ENCODE results near the gene NINJ1. TPM values are rescaled to one million over a fixed set of nuclear protein-coding genes. Genes with fewer than 3 reads are reported as not detected.

NINJ1 gene
- total and polyA plus RNA-seq, 2 donors (not counting 1 experiment from before 2014, with no cell fraction given) = 8.3 to 13.2 TPM

DNA sequence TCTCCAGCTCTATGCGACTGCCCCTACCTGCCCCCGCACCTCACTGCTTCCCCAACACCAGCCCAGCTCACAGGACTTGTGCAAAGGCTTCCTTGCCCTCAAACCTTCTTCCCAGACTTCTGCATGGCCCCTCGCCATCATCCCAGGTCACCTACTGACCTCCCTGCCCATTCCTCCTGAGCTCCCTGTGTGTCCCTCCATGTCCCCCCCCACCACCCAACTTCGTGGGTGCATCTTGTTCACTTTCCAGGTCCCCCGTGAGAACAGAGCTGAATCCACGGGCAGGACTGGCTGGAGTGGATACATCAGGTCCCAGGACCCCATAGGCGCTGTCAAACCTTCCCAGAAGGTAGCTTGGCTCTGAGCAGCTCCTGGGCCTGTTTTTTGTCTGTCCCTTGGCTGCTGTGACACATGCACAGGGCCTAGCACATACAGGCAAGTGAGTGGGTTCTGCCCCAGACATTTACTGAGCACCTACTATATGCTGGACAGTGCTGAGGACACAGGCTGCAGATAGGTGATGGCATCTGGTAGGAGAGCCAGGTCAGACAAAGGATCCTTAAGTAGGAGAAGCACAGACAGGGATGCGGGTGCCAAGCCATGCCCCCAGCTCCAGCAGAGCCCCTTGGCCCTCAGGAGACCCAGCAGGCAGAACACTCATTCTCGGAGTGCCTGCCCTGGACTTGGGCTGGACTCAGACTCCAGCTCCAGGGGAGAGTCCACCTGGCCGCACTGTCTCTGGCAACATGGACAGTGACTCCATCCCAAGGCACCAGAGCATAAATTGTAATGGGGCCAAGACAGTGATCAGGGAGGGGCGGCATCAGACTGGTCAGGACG lies 15.0 kb downstream of the NINJ1 start:
- DNase-seq = no peak
- Histone ChIP-seq H3K4me1 (ENCODE audit: control insufficient read depth in 2 of 2, insufficient read depth in 2 of 2, low read length in 2 of 2) (peaks cover 13 to 20% of the 10 kb centered on the region in 2 donors), H4K20me1 (ENCODE audit: control insufficient read depth, insufficient read depth, low read length, poor library complexity, severe bottlenecking) (no peaks in the 10 kb centered on the region), H3K27me3 (replicated peaks in 1 of 4; ENCODE audit: control extremely low read depth in 1 of 4, control insufficient read depth in 3 of 4, insufficient read depth in 4 of 4, low read length in 3 of 4) (no peaks in the 10 kb centered on the region), H3K79me2 (ENCODE audit: control insufficient read depth, insufficient read depth, low read length) (no peaks in the 10 kb centered on the region), H3K4me3 (ENCODE audit: control extremely low read depth in 1 of 5, extremely low read depth in 1 of 5, insufficient read depth in 1 of 5, low read depth in 2 of 5, low read length in 4 of 5) (no peak overlapping the region), H2AFZ (ENCODE audit: insufficient read depth, low read depth, low read length, poor library complexity, severe bottlenecking) (no peak overlapping the region), H3K27ac (ENCODE audit: low read length in 2 of 2) (no peak overlapping the region), H3K36me3 (replicated peaks in 1 of 2; ENCODE audit: control extremely low read depth in 1 of 2, control insufficient read depth in 1 of 2, extremely low read depth in 1 of 2, insufficient read depth in 2 of 2, low read length in 1 of 2) (no peaks in the 10 kb centered on the region), H3K4me2 (replicated peaks; ENCODE audit: low read depth, low read length, poor library complexity, severe bottlenecking) (peak overlapping the region; percentile 77), H3K9ac (ENCODE audit: low read length) (no peak overlapping the region), H3K9me3 (ENCODE audit: control extremely low read depth in 1 of 3, control insufficient read depth in 2 of 3, insufficient read depth in 1 of 3, low read length in 2 of 3) (no peaks in the 10 kb centered on the region)
- TF ChIP-seq, protein P1, sequence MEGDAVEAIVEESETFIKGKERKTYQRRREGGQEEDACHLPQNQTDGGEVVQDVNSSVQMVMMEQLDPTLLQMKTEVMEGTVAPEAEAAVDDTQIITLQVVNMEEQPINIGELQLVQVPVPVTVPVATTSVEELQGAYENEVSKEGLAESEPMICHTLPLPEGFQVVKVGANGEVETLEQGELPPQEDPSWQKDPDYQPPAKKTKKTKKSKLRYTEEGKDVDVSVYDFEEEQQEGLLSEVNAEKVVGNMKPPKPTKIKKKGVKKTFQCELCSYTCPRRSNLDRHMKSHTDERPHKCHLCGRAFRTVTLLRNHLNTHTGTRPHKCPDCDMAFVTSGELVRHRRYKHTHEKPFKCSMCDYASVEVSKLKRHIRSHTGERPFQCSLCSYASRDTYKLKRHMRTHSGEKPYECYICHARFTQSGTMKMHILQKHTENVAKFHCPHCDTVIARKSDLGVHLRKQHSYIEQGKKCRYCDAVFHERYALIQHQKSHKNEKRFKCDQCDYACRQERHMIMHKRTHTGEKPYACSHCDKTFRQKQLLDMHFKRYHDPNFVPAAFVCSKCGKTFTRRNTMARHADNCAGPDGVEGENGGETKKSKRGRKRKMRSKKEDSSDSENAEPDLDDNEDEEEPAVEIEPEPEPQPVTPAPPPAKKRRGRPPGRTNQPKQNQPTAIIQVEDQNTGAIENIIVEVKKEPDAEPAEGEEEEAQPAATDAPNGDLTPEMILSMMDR (IDR thresholded peaks at IDR 0.05) = no peak
- no peak for TF ChIP-seq EZH2 (IDR thresholded peaks at IDR 0.05; ENCODE audit: borderline replicate concordance, insufficient read depth, low read depth, low read length, poor library complexity, severe bottlenecking)
- ChIA-PET CTCF (interaction anchor here (0.5 to 4.9 kb wide), 11 partner anchors 10 to 186 kb away, joined by 3 to 53 read pairs (median 5); partner anchors contain the start of gene NINJ1), POLR2A (interaction anchor here (0.5 to 1.2 kb wide), 2 partner anchors 10 to 23 kb away, joined by 3 to 6 read pairs; no protein-coding TSS in a partner anchor)
- H3K27ac Mint-ChIP-seq = no peak overlapping the region
- ATAC-seq (ENCODE audit: low read depth) = no peak
- WGBS (ENCODE audit: insufficient coverage) = over 99% methylated on average over 12 of the region's 12 CpGs
- no peaks in the 10 kb centered on the region for H3K9me3 Mint-ChIP-seq (ENCODE audit: insufficient read depth)
- H3K4me3 Mint-ChIP-seq = peak overlapping the region; percentile 77
- peaks cover 19% of the 10 kb centered on the region for H3K4me1 Mint-ChIP-seq
- H3K27me3 Mint-ChIP-seq = no peaks in the 10 kb centered on the region
- intact Hi-C loops (cut with micrococcal nuclease) = no loop called here
